Neutrophil (primary cell): ENCODE results near the gene IKBKG.
"Not testable (repeated sequence)": the region's sequence is repeated elsewhere in the genome, so short reads cannot be mapped to it uniquely, and the experiment has no call there.

Experiments
- H3K27ac ChIP-seq: fragments of 200-600 bp; sonication (generic); 2 replicates; pipeline ENCODE4 v1.5.1; 2016; ENCODE audit warnings: mild to moderate bottlenecking, moderate library complexity
- H3K27me3 ChIP-seq: fragments of 200-600 bp; sonication (generic); 2 replicates; pipeline ENCODE4 v1.6.0; 2016; ENCODE audit warnings: mild to moderate bottlenecking
- H3K36me3 ChIP-seq: fragments of 200-600 bp; sonication (generic); 2 replicates; pipeline ENCODE4 v1.5.1; 2017
- H3K4me1 ChIP-seq, 2 experiments: fragments of 200-600 bp in 1 of 2; sonication (generic) in 1 of 2; 1 replicate in 1 of 2; 2 replicates in 1 of 2; pipeline versions ENCODE4 v1.5.1 to v1.6.1; 2013 to 2016; ENCODE audit warnings: low read depth in 1 of 2, low read length in 1 of 2, mild to moderate bottlenecking in 1 of 2, moderate library complexity in 1 of 2; ENCODE audit not compliant: control insufficient read depth in 1 of 2, insufficient read depth in 1 of 2
- H3K4me3 ChIP-seq, 2 experiments: fragments of 200-600 bp in 1 of 2; sonication (generic) in 1 of 2; 1 replicate in 1 of 2; 2 replicates in 1 of 2; pipeline ENCODE4 v1.5.1; 2013 to 2016; ENCODE audit warnings: low read depth in 1 of 2, low read length in 1 of 2, mild to moderate bottlenecking in 1 of 2, moderate library complexity in 1 of 2
- H3K9me3 ChIP-seq: fragments of 200-600 bp; sonication (generic); 2 replicates; pipeline ENCODE4 v1.5.1; 2016
- CTCF ChIP-seq: fragments of 200-600 bp; sonication (generic); IDR thresholded peaks from 2 replicates; pipeline ENCODE4 v1.5.1; 2016; ENCODE audit warnings: antibody characterized with exemption

Gene IKBKG

DNA sequence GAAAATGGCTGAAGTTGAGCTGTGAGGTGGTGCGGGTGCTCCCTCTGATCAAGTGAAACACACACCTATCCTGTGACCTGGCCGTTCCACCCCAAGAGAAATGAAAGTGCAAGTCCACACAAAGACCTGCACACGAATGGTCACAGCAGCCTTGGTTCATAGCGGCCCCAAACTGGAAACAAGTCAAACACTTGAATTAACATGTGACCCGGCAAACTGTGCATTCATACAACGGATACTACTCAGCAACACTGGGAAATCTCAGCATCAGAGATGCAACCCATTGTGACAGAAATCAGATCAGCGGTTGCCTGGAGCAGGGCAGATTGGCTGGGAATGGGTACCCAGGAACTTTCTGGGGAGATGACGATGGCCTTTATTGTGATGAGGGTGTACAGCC is 8.3 kb upstream of the IKBKG start:
- Histone ChIP-seq H3K36me3 (peaks cover 21% of the 10 kb centered on the region), H3K27me3 (no peaks in the 10 kb centered on the region), H3K4me1 (peaks cover 50 to 77% of the 10 kb centered on the region in 2 experiments), H3K4me3 (no peak overlapping the region), H3K9me3 (no peaks in the 10 kb centered on the region), H3K27ac (peak overlapping the region; percentile 100)
- no peak for TF ChIP-seq CTCF

DNA sequence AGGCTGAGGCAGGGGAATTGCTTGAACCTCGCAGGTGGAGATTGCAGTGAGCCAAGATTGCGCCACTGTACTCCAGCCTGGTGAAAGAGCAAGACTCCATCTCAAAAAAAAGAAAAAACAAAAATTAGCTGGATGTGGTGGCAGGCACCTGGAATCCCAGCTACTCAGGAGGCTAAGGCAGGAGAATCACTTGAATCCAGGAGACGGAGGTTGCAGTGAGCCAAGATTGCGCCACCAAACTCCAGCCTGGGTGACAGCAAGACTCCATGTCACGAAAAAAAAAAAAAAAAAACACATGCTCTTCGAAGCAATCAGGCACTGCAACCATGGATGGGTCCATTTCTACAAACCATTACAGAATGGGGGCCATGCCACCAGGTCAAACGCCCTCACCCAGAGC is 7.1 kb upstream of the IKBKG start:
- not testable (repeated sequence) for H3K27me3 ChIP-seq, H3K9me3 ChIP-seq
- peak overlapping the region; percentile 100 for H3K27ac ChIP-seq
- peak overlapping the region in 1 of 2 experiments; percentile 14 for H3K4me3 ChIP-seq
- H3K4me1 ChIP-seq: peaks cover 52 to 78% of the 10 kb centered on the region in 2 experiments
- H3K36me3 ChIP-seq: peaks cover 20% of the 10 kb centered on the region

DNA sequence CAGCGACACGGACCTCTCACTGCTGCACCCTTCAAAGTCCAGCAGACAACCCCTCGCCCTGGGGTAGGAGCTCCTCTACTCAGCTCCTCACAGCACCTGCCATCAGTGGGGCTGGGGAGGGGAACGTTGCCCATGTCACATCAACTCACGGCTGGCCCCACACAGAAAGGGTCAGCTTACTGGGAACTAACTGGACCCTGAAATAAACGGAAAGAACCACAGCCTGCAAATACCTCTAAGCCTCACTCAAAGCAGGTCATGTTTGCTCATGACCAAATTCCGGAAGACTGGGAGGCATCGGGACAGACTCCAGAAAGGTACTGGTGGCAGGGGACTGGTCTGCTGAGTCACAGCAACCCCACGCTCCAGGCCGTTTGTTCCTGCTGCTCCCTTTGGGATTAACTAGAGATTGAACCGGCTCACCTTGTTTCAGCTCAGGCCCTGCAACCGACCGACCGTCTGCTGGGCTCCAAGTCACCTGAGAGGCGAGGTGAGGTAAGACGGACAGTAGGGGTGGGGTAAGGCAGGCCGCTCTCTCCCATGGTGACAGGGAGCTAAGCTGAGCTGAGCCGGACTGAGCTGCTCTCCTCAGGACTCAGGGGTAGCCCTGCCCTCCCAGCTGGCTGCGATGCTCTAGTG is 6.4 kb upstream of the IKBKG start:
- TF ChIP-seq CTCF: no peak
- Histone ChIP-seq H3K36me3 (peaks cover 14% of the 10 kb centered on the region), H3K4me1 (peaks cover 52 to 83% of the 10 kb centered on the region in 2 experiments), H3K4me3 (peak overlapping the region; percentile 77 to 80), H3K27ac (peak overlapping the region; percentile 100), H3K27me3 (no peaks in the 10 kb centered on the region), H3K9me3 (no peaks in the 10 kb centered on the region)

- no peaks in the 10 kb centered on the region for H3K27me3 ChIP-seq
- peaks cover 13% of the 10 kb centered on the region for H3K36me3 ChIP-seq
- H3K9me3 ChIP-seq: no peaks in the 10 kb centered on the region
- H3K4me1 ChIP-seq: peaks cover 53 to 88% of the 10 kb centered on the region in 2 experiments
- no peak for TF ChIP-seq CTCF
- peak overlapping the region; percentile 77 to 80 for H3K4me3 ChIP-seq
- H3K27ac ChIP-seq: peak overlapping the region; percentile 100
These were observed 5.9 kb upstream of the IKBKG start for GRCh38 chrX:154541589-154541895.

GRCh38 chrX:154541896-154542722 is 5.3 kb upstream of the IKBKG start:
- Histone ChIP-seq H3K36me3 (peaks cover 13% of the 10 kb centered on the region), H3K27ac (peak overlapping the region; percentile 100), H3K4me3 (peak overlapping the region; percentile 77 to 80), H3K4me1 (peaks cover 53 to 88% of the 10 kb centered on the region in 2 experiments), H3K9me3 (no peaks in the 10 kb centered on the region), H3K27me3 (no peaks in the 10 kb centered on the region)
- TF ChIP-seq CTCF: no peak
